GM19438 (cell line): ENCODE data around the gene GAS7.

Experiments
- ATAC-seq: cut with Tn5 transposase; IDR thresholded peaks from one replicate; pipeline ENCODE4 v1.9.1; 2021; ENCODE audit warnings: low read depth; ENCODE audit not compliant: unreplicated experiment

The GAS7 gene

DNA sequence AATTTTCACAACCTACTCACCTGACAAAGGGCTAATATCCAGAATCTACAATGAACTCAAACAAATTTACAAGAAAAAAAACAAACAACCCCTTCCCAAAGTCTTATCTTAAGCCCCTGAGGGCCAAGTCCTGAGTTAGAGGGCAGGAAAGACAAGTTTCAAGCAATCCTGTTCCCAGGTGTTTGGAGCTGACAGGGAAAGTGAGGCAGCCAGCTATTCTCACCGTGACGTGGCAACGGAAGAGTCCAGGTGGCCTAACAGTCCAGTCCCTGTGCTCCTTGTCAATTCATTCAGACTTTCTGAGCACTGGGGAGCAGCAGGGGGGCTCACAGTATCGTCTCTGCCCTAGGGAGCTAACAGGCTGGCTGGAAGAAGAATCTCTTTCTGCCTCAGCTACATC, 203.6 kb downstream of the GAS7 start:
- ATAC-seq: no peak

DNA sequence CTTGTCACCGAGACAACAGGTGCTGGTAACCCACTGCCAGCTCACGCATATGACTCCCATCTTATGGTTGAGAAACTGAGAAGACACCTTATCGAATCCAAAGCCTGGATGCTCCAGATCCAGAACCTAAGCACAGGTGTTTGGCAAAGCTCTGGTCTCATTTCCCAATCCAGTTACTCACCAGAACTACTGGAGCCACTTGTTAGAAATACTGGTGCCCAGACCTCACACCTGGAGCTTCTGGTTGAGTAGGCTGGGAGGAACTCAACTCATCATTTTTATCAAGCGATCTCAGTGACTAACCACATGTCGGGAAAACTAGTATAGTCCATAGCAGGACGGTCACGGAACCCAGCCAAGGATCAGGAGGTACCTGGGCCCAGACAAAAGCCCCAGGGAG, 206.6 kb downstream of the GAS7 start:
- no peak for ATAC-seq

DNA sequence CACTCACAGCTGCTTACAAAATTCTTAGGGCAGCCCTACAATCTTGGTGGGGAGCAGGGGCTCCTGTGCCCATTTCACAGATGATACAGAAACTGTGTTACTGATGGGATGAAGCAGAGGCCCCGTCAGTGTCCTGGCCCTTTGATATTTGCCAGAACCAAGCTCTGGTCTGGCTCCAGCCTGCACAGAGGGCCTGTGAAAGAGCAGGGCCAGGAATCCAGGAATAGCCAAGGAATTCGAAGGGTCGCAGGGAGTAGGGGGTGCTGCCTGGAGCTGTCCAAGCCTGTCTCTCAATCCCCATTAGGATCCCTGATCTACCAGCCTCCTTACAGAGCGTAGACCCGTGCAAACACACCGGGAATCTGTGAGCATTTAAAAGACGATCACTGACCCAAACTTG, 207.1 kb downstream of the GAS7 start:
- ATAC-seq: no peak

DNA sequence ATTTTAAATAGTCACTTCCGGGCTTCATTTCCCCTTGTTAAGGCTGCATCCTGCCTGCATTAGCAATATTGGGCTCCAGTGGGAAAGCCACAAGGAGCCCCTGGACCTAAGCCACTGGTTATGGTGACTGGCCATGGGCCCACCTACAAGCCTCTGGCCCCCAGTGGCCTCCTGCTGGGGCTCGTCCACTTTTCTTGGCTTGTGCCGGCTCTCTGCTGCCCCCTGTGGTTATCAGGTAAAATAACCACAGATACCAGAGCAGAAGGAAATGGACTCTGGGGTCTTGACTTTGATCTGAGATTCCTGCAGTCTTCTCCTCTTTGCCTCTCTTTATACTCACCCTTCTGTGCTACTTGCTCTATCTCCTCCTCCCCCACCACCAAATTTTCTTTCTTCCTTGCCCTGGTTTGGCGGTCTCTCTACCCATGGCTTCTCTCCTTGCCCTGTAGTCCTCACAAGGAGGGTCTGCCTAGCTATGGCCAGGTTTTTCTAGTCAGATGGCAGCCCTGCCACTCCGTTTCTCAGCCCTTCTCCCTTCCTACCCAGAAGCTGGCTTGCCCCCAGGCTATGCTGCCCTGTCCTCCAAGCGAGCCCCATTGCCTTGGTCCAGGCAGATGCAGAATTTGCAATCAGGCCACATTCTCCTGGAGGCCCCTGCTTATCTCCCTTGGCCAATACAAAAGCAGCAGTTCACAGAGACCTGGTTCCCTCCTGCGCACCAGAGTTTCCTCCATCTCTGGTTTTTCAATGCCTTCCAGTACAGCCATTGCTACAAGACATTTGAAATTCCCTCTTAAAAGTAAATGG, 210.4 kb downstream of the GAS7 start:
- no peak for ATAC-seq

DNA sequence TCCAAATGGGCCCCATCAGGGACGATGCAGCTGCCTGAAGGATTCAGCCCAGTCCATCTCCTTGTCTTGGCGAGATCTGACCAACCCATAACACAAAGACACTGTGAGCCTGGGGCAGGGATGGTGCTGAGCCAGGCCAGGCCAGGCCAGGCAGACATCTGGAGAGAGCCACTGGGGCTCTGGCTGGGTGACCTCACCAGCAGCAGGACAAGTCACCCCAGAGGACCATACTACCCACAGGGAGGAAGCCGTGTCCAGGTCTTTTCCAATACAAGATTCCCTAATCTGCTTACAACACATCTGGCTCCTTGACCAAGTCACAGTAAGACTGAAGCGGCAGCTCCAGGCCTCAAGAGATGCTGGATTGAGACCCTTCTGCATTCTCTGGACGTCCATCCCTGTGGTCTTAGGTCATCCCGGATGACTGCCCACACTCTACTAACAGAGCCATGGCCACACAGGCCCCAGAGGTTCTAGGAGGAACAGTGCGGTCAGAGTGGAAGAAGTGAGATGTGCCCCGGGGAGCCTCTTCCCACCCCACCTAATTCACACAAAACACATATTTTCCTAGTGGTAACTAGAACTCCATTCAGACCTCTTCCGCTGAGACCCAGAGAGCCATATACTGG, 211.5 kb downstream of the GAS7 start:
- no peak for ATAC-seq

DNA sequence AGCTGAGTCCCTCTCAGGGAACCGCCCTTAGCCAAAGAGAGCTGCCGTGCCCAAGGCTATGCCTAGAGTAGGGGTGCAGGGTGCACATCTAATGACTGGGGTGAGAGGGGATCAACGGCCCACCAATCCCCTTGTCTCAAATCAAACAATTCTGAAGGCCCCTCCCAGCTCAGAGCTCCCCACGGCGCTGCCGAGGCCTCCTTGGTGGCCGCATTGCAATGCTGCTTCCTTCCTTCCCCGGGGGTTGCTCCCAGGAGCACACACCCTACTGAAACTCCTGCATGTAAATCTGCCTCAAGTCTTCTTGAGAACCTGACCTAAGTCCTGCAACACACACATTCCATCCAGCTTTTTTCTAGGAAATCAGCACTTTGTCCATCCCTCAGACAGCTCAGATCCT, 212.8 kb downstream of the GAS7 start:
- no peak for ATAC-seq

DNA sequence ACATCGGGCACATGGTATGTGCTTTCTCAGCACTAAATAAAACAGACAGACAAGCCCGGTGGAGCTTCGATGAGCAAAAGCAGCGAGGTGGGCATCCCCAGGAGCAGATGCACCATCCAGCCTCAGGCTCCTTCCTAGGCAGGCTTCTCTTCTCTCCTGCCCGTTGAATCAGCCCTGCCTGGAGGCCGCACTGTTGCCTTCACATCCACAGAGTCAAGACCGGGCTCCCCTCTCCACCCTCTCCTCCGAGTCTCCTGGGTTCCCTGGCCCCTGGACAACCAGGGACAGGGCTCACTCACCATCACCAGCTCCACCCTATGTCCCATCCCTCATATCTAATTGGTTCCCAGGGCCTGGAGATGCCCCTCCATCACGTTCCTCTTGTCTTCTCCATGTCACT, 213.6 kb downstream of the GAS7 start:
- no peak for ATAC-seq

DNA sequence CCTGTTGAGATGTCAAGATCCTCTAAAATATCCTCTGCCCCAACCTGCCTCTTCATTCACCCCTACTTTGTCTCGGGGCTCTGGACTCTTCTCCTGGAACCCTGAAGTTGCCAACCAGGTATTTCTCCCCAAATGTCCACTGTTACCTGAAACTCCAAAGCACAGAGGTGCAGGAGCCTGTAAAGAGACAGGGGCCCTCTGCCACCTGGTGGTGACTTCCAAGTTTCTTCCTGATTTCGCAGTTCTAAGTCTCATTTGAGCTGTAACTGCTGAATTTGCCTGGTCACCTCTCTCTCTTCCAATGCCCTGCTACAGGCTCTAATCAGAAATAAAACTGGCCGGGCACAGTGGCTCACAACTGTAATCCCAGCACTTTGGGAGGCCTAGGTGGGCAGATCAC, 216.2 kb downstream of the GAS7 start:
- ATAC-seq: no peak

DNA sequence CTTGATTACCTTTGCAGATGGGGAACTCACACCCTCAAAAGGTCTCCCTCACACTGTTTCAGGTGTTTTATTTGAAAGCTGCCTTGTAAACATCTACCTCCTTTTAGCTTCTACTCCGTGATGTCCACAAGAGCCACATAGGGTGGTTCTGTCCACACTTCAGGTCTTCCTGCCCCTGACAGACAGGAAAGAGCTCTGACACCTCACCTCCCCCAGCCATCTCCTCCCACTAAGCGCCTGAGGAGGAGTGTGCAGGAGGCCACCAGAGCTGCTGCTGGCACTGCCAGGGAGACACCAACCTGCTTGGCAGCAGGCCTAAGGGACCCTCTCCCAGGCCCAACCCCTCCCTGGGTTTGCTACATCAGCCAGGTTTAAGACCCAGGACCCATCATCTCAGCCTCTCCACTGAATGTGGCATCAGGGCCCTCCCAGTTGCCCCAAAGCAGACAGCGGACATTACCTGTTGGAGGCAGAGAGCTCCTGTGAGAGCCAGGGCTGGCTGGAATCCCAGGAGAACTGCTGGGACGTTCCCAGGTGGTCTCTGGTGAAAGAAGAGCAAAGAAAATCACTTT, 217.0 kb downstream of the GAS7 start:
- no peak for ATAC-seq

DNA sequence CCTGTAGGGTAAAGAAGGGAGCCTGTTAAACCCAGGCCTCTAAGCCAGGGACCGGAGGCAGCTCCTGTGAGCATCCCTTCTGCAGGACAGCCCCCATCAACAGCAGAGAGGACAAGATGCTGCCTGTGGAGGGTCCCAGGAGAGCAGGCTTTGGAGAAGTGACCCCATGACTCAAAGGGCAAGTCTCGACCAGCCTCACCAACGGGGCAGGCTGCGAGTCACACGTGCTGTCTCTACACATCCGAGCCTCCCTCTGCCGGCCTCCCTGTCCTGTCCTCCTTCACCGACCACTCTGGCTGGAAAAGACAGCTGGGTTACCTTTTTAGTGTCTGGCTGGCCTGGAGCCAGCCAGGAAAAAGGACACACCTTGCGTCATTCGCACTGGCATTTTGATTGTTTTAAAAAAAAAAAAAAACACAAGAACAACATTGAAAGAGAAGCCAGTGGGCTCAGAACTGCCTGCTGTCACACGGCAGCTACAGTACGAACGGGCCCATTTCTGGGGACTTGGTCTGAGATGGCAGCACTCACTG, 218.9 kb downstream of the GAS7 start:
- ATAC-seq: no peak

DNA sequence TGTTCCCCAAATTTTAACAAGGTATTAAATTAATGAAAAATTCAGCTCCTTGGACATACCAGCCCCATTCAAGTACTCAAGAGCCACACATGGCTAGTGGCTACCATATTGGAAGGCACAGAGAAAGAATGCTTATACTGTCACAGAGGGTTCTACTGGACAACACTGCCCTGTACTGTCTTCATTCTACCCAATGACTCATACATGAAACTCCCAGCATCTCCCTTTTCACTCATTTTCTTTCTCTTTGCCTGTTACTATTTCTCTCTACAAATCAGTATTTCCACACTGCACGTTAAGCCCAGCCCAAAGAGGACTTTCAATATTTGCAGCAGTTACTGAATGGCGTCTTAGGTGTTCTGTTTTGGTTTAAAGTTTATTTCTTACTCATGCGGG, 221.2 kb downstream of the GAS7 start:
- ATAC-seq: no peak

DNA sequence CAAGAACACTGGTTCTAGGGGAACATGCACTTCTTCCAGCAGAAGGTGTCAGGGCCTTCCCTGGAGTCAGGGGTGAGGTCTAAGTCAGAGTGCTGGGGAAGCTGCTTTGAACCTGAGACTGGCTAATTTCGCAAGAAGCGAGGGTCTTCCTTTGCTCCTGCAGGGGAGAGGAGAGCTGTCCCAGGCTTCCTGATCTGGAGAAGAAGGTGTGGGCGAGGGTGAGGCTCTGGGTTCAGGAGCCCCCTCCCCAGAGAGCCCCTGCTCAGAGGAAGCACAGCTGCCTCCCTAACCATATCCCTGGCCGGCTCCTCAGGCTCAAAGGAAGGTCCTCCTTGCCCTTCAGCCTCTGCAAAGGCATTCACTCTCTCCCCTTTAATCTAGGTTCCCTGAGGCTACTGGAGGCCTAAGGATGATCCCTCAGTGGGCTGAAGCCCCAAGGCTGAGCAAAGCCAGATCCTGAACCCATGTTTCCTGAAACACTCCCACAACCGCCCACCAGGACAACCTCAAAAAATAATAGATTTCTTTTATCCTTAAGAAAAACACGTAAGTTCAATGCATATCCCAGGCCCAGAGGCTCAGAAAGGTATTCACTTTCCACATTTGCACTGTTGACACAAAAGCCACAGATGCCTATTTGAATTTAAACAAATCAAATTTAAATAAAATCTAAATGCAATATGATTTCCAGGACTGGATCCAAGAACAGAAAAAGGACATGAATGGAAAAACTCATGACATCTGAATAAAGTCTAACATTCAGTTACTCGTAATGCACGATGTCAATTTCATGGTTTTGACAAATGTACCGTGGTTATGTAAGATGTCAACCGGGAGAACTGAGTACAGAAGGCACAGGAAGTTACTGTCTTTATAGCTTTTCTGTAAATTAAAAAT, 221.9 kb downstream of the GAS7 start:
- ATAC-seq: no peak

DNA sequence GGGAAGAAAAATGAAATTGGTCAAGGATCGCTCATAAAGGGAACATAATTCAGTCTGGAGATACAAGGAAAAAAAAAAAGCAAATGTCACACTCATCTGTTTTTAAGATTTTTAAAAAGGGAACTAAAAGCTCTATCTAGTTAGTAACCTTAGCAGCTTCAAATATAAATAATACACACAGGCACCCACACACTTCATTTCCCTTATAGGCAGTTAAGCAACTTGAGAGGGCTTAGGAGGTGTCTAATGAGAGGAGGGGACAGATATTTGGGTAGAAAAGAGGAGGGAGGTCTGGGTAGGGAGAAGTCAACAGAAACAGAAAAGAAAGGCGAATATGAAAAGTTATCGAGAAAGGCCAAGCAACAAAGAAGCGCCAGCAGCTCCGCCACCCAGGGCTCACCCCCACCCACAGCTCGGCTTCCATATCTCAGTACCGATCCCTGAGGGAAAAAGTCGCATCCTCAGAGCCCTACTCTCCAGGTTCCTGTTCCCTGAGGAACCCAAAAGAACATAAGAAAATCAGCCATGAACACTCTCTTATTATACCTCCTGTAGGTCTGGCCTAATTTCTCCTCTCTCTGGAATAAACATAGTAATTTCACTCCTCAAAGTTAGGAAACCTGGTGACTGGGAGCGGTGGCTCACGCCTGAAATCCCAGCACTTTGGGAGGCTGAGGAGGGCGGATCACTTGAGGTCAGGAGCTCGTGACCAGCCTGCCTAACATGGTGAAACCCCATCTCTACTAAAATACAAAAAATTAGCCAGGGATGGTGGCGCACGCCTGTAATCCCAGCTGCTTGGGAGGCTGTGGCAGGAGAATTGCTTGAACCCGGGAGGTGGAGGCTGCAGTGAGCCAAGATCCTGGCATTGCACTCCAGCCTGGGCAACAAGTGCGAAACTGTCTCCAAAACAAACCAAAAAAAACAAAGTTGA, 223.7 kb downstream of the GAS7 start:
- ATAC-seq: no peak

DNA sequence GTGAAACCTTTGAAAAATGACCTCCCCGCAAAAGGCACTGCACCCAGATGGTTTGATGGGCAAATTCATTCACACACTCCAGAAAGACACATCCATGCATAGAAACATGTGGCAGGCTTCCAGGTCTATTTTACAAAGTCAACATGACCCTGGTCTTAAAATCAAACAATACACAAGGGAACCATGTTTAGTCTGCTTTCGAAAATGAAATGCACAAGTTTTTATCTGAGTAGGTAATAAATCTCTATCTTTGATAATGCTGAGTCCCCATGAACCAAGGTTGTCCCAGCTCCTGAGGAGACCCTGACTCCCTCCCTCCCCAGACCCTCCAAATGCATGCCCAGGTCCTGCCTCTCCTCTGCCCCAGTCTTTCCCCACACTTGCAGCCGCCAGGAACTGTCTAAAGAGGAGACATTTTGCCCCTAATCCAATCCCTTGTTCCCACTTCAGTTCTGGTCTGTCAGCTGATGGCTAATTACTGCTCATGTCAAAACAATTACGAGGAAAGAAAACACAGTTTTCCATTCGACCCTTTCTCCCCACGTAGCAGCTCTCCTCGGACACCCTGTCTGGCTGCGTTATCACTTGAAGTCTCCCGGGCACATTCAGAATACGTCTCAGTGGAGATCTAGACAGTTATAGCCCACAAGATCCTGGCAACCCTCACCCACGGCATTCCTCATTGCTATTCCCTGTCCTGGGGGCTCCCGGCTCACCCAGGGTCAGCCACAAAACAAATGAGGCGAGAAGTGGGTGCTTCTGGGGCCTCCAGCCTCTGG, 224.5 kb downstream of the GAS7 start:
- no peak for ATAC-seq

DNA sequence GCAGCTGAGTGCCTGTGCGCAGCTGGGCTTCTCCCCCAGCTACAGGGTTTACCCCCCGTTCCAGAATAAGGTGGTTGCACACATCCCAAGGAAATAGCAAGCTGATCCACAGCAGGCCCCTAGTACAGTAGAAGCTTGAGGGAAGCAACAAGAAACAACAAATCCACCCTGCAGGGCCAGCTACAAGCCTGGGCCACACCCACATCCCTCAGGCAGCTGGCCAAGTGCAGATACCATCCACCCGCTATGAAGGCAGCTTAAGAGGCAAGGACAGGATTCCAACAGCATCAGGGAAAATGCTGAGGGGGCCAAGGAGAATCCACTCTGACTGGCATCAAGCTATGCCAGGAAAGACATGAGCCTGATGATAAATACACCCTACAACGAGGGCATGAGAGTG, 226.4 kb downstream of the GAS7 start:
- no peak for ATAC-seq

DNA sequence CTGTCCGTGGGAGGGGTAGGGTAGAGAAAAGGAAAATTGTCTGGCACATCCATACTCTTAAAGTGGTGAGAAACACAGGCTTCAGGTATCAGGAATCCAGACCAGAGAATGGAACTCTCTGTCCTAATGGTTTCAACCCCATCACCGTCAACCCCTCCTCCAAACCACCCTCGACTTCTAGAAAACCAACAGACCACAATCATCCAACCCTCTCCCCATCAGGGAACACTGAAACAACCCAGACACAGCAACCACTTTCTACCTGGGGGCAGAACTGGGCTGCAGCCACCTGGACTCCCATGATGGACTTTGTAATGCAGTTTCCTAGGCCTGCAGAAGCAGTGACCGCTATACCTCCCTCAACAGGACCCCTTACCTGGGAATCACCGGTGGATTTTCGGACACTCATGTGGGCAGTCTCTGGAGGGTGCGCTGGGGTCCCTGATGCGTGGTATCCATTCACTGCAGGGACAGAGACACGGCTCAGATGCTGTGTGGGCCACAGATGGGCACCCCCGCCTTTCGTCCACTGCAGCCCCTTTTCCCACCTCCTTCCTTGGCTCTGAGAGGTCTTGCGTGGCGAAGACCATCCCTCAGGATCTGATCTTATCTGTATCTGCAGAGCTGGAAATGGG, 229.0 kb downstream of the GAS7 start:
- no peak for ATAC-seq

DNA sequence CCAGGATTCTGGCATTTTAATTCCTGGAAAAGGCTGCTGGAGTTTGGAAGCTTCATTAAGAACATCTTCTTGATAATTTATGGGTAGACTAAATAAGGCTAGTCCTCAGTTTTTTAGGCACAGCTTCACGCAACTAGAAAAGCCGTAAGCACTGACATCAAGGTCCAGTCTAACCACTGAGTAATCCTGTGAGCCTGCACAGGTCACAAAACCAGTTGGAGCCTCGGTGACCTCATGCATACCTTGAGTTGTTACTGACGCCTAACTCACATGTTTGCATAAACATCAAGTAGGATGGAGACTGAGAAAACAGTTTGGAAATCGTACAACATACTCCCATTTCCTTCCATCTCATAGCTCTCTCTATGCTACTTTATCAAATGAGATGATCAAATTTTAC, 229.5 kb downstream of the GAS7 start:
- no peak for ATAC-seq

DNA sequence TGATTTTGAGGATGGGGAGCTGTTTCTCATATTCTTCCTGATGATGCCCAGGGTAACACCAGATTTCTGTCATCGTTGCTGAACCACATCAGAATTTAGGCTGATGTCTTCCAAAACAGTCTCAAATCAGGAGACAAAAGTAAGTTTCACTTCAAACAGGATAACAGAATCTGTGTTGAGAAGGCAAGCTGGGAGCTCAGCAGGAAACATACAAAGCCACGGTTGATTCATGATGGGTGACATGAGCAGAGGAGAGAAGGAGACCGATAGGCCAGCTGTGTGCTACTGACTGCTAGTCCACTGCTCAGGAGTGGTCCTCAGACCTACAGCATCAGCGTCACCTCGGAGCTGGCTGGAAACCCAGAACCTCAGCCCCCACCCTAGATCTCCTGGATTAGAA, 230.4 kb downstream of the GAS7 start:
- no peak for ATAC-seq
